IPS-18c (cell line): Measurements from ENCODE around the gene CHKB.

ENCODE experiments used
- H3K4me3 ChIP-seq: 2 replicates; pipeline ENCODE4 v1.7.0; 2013; ENCODE audit warnings: low read depth, mild to moderate bottlenecking, low read length, moderate library complexity; ENCODE audit not compliant: insufficient read depth
- H3K9me3 ChIP-seq: one replicate; pipeline ENCODE4 v1.6.1; 2013; ENCODE audit warnings: mild to moderate bottlenecking, low read length, moderate library complexity; ENCODE audit not compliant: control insufficient read depth, insufficient read depth

Gene CHKB

GRCh38 chr22:50569896-50570535, 12.6 kb downstream of the CHKB start:
- Histone ChIP-seq H3K9me3 (peaks cover 2% of the 10 kb centered on the region), H3K4me3 (no peak overlapping the region)

GRCh38 chr22:50569041-50569459, 13.6 kb downstream of the CHKB start:
- Histone ChIP-seq H3K9me3 (no peaks in the 10 kb centered on the region), H3K4me3 (no peak overlapping the region)

GRCh38 chr22:50568626-50569025, 14.0 kb downstream of the CHKB start:
- Histone ChIP-seq H3K9me3 (no peaks in the 10 kb centered on the region), H3K4me3 (no peak overlapping the region)

DNA sequence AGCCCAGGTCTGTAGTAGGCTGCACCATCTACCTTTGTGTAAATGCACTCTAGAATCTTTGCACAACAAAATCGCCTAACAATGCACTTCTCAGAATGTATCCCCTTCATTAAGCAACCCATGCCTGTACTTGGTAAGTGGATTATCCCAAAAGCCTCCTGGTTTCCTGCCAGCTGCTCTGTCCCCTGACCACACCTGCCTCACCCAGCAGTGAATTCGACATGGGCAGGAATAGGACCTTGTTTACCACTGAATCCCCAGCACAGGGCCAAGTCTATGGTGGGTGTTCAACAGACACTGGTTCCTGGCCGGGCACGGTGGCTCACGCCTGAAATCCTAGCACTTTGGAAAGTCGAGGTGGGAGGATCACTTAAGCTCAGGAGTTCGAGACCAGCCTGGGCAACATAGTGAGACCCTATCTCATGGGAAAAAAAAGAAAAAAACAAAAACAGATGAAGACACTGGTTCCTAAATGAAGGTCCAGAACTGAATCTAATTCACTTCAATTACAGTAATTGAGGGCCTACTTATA, 14.9 kb downstream of the CHKB start:
- no peak overlapping the region for H3K4me3 ChIP-seq
- no peaks in the 10 kb centered on the region for H3K9me3 ChIP-seq

DNA sequence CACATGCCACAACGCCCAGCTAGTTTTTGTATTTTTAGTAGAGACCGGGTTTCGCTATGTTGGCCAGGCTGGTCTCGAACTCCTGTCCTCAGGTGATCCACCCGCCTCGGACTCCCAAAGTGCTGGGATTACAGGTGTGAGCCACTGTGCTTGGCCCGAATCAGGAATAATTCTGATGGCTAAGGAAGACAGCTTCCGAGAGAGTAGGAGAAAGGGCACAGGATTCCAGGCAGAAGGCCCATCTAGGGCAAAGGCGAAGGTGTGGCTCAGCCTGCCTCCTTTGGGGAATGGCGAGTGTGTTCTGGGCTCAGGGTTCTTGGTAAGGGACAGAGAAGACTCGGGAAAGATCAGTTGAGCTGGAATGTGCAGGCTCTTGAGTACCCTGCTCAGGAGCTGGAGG, 18.4 kb downstream of the CHKB start:
- Histone ChIP-seq H3K9me3 (no peaks in the 10 kb centered on the region), H3K4me3 (no peak overlapping the region)

- H3K9me3 ChIP-seq, result no peaks in the 10 kb centered on the region
These were observed 19.1 kb downstream of the CHKB start for GRCh38 chr22:50563413-50564160.

GRCh38 chr22:50562523-50563412, 19.9 kb downstream of the CHKB start, which contains the start of gene SYCE3:
Gene SYCE3 (minus strand): TSS chr22:50562919. CDS start chr22:50556405, 6,514 bp downstream.
- Histone ChIP-seq H3K4me3 (peak within 1 kb of the TSS; percentile 70), H3K9me3 (no peaks in the 10 kb centered on the region)

More at GRCh38 chr22:50563413-50564160, 19.1 kb downstream of the CHKB start:
- peak overlapping the region; percentile 70 for H3K4me3 ChIP-seq

- no peaks in the 10 kb centered on the region for H3K9me3 ChIP-seq
- H3K4me3 ChIP-seq, result no peak overlapping the region
These were observed 21.0 kb downstream of the CHKB start for GRCh38 chr22:50561401-50562358.

DNA sequence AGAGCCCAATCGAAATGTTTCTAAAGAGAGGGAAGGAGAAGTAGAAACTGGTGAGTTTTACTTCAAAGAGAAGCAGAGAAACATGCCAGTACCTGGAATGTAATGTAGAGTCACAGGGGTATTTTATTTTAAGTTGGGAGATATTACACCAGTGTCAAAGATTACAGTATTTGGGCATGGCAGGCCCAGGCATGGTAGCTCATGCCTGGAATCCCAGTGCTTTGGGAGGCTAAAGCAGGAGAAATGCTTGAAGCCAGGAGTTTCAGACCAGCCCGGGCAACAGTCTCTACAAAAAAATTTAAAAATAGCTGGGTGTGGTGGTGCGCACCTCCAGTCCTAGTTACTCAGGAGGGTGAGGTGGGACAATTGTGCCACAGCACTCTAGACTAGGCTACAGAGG, 22.6 kb downstream of the CHKB start:
- Histone ChIP-seq H3K9me3 (no peaks in the 10 kb centered on the region), H3K4me3 (no peak overlapping the region)

- Histone ChIP-seq H3K9me3 (no peaks in the 10 kb centered on the region), H3K4me3 (no peak overlapping the region)
These were observed 25.9 kb downstream of the CHKB start for GRCh38 chr22:50556703-50557102.

GRCh38 chr22:50553310-50553709, 29.3 kb downstream of the CHKB start:
- Histone ChIP-seq H3K4me3 (no peak overlapping the region), H3K9me3 (no peaks in the 10 kb centered on the region)

DNA sequence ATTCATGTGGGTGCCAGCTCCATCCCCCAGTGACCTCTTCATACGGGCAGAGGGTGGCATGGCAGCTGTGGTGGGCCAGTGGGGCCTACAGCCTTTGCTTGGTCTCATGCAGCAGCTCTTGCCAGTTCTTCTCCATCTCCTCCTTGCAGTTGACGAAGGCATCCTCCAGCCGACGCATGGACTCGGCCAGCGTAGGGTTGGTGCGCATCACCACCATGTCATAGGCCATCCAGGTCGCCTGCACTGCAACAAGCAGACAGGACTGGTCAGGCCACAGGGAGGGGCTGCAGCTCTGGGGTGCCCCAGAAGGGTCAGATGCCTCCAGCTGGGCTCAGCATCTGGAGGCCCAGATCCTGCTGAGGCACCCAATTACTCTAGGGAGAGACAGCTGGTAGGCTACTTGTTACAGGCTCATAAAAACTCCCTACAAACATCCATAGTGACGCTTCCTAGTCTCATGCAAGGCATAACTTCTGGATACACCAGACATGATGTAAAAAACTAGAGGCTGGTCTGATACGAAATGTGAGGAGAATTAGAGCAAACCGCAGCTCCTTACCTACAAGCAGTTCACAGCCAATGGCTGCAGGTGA, 31.4 kb downstream of the CHKB start:
- H3K9me3 ChIP-seq, result no peaks in the 10 kb centered on the region
- no peak overlapping the region for H3K4me3 ChIP-seq

- H3K4me3 ChIP-seq, result no peak overlapping the region
These were observed 32.3 kb downstream of the CHKB start for GRCh38 chr22:50550395-50550794.

DNA sequence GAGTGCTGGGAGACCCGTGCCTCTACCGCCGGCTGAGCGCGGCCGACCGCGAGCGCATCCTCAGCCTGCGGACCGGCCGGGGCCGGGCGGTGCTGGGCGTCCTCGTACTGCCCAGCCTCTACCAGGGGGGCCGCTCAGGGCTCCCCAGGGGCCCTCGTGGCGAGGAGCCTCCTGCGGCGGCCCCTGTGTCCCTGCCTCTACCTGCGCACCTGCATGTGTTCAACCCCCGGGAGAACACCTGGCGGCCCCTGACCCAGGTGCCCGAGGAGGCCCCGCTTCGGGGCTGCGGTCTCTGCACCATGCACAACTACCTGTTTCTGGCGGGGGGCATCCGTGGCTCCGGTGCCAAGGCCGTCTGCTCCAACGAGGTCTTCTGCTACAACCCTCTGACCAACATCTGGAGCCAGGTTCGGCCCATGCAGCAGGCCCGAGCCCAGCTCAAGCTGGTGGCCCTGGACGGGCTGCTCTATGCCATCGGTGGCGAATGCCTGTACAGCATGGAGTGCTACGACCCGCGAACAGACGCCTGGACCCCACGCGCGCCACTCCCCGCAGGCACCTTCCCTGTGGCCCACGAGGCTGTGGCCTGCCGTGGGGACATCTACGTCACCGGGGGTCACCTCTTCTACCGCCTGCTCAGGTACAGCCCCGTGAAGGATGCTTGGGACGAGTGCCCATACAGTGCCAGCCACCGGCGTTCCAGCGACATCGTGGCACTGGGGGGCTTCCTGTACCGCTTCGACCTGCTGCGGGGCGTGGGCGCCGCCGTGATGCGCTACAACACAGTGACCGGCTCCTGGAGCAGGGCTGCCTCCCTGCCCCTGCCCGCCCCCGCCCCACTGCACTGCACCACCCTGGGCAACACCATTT, 33.5 kb downstream of the CHKB start:
- H3K4me3 ChIP-seq, result no peak overlapping the region
- no peaks in the 10 kb centered on the region for H3K9me3 ChIP-seq

More at GRCh38 chr22:50550395-50550794, 32.3 kb downstream of the CHKB start:
- H3K9me3 ChIP-seq, result no peaks in the 10 kb centered on the region
